Measurements from ENCODE around the gene PPIL6.

DNA sequence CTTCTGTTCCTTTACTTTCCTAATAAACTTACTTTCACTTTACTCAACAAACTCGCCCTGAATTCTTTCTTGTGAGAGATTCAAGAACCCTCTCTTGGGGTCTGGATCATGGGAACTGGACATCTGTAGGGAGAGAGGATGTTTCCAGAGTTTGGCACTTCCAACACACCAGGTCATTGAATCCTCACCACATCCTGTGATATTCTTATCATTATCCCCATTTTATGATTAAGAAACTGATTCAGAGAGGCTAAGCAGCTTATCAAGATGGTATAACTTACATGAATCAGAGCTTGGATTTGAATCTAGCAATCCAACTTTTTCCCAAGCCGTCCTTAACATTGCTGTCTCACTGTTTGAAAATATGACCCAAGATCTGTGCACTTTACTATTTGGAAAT is 15.5 kb downstream of the PPIL6 start:
- TF ChIP-seq CTCF (IDR thresholded peaks at IDR 0.05; ENCODE audit: low read depth, low read length) (no peak), EZH2phosphoT487 (IDR thresholded peaks at IDR 0.05; ENCODE audit: low read depth) (no peak)

Measured in OCI-LY3 (cell line).